Measurements from ENCODE around the gene CPSF3.

DNA sequence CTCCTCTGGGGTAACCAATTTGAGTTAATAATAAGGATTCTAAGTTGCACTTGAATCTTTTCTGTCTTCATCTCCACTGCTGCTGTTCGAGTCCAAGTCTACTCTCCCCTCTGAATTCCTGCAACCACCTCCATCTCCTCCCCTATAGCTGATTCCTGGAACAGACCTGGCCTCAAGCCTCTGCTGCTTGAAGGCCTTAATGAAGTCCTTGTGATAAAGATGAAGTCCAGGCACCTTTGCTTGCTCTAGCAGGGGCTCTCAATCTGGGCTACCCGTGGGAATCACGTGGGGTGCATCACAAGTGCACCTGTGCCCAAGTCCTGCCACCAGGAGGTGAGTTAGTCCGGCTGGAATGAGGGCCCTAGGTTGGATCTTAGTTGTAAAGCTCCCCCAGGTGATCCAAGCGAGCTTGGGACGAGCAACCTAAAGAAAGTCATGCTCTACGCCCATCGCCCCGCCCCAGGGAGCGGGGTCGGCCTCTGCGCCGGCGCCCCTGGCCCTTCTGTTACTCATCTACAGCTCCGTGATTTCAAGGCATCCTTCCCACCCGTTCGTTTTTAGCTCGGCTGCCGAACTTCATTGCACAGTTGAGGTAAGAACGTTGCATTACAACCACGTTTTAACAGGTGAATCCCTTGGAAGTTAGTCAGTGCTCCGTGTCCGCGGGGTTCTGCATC is 50.0 kb downstream of the CPSF3 start:
- TF ChIP-seq CTCF (IDR thresholded peaks at IDR 0.05) (peak in 1 of 5 experiments; percentile 14), POLR2A (IDR thresholded peaks at IDR 0.05) (no peak), EP300 (IDR thresholded peaks at IDR 0.05) (no peak)
